Heart right ventricle (tissue), 16 donors: Measurements from ENCODE around the gene CADM1. TPM values are rescaled to one million over a fixed set of nuclear protein-coding genes. Genes with fewer than 3 reads are reported as not detected.
A peak's percentile ranks its signal among the peaks of the same experiment; 100 is the strongest.

Experiments used
- ATAC-seq, 8 donors: fragments of 200-7000 bp; cut with Tn5 transposase; one replicate each; pipeline ENCODE4 v1.9.1; 2020; ENCODE audit warnings: mild to moderate bottlenecking in 8 of 8, moderate library complexity in 8 of 8, moderate number of reproducible peaks in 1 of 8
- DNase-seq, 2 donors: peaks; one replicate each; pipeline ENCODE4 v3.0.0-alpha.2; 2020
- H3K27ac ChIP-seq, 10 donors: fragments of 200-600 bp; sonication (generic) in 2 of 10; one replicate each; pipeline versions ENCODE4 v1.5.0 to v1.8.0; 2020 to 2022; ENCODE audit warnings: mild to moderate bottlenecking in 3 of 10
- H3K27me3 ChIP-seq, 7 donors: fragments of 200-600 bp; one replicate each; pipeline ENCODE4 v1.8.0; 2021 to 2022; ENCODE audit warnings: mild to moderate bottlenecking in 2 of 7
- H3K36me3 ChIP-seq, 9 donors: fragments of 200-600 bp; sonication (generic) in 1 of 9; one replicate each; pipeline versions ENCODE4 v1.5.0 to v1.8.0; 2020 to 2022; ENCODE audit warnings: mild to moderate bottlenecking in 2 of 9
- H3K4me1 ChIP-seq, 9 donors: fragments of 200-600 bp; sonication (generic) in 1 of 9; one replicate each; pipeline versions ENCODE4 v1.5.0 to v1.8.0; 2020 to 2022; ENCODE audit warnings: mild to moderate bottlenecking in 4 of 9
- H3K4me3 ChIP-seq, 10 donors: fragments of 200-600 bp; sonication (generic) in 2 of 10; one replicate each; pipeline versions ENCODE4 v1.5.0 to v1.8.0; 2020 to 2022; ENCODE audit warnings: mild to moderate bottlenecking in 7 of 10, moderate library complexity in 2 of 10
- H3K9me3 ChIP-seq, 11 donors: fragments of 200-600 bp in 10 of 11; sonication (generic) in 2 of 11; one replicate each; pipeline versions ENCODE4 v1.5.0 to v1.8.0; 2013 to 2022; ENCODE audit warnings: mild to moderate bottlenecking in 2 of 11, control low read depth in 1 of 11, moderate library complexity in 1 of 11
- CTCF ChIP-seq, 9 donors: fragments of 200-600 bp; sonication (generic) in 2 of 9; IDR thresholded peaks; one replicate each; pipeline versions ENCODE4 v1.5.0 to v1.8.0; 2021 to 2022; ENCODE audit warnings: antibody characterized with exemption in 9 of 9, mild to moderate bottlenecking in 5 of 9, moderate library complexity in 1 of 9
- WGBS, 2 donors: extraction: QIAGEN DNeasy Blood & Tissue Kit; methylation state at CpG; one replicate each; pipeline ENCODE4 v1.1.7; 2013; ENCODE audit warnings: inconsistent platforms in 1 of 2; 5-methylcytosine and 5-hydroxymethylcytosine counted together
- intact Hi-C, 10 donors: fragments of 100-400 bp; cut with DNase I; formaldehyde crosslinking; loops; one replicate each; pipeline versions ENCODE4 v1.11.1 to v1.14.2; 2022
- polyA plus RNA-seq, 2 donors: library from polyadenylated mRNA; stranded (reverse); fragments of 200-250 nt; gene quantifications; one replicate each; pipeline ENCODE4 v1.2.3, GENCODE V29; 2013
- total RNA-seq, 10 donors: library from RNA; stranded (reverse); fragmentation: NEBNext Ultra II Directional in 3 of 10; extraction: Animal tissue kit (Norgen Biotek cat#: 25700) in 3 of 10; gene quantifications; one replicate each; pipeline versions ENCODE4 v1.2.1 to v1.2.4, GENCODE V29; 2021 to 2023
- donor health status: Arrhythmogenic right ventricular cardiomyopathy.
- donor health status: ischemic (EF 13 %, LVEDD 7.1; RV severe dilation, severe dysfunction).
- donor health status: healthy with polysubstance abuse.
- donor health status: DM: no; HTN: yes; CAD: no.
- donor health status: DM: no; HTN: no; CAD: no.
- donor health status: ischemic (EF 25% LVEDD 6.9; RV normal size, moderate dysfunction).
- donor health status: ischemic (EF 25% LVEDD 5.7; RV mildly dilated, moderate dysfunction).
- donor health status: healthy.
- donor health status: DM: yes; HTN: yes; CAD: no.
- donor health status: Ischemic cardiomyopathy.
- donor health status: ischemic (EF 35%, LVEDD 5.7; RV mildly dilated, moderate dysfunction).
- donor health status: nonischemic (EF 11% LVEDD 7.7; RV severe dilation, severe dysfunction).
- donor health status: DM: yes; HTN: yes; CAD: no.
- donor health status: PGD.
- donor health status: ischemic (EF 29% LVEDD 5.4; RV normal size, mild dysfunction).
- donor health status: nonischemic (EF 23%, LVEDD 6.1; RV moderate dilation, normal function).

Gene CADM1
- total and polyA plus RNA-seq, 12 donors = 10.2 to 83.0 (median 41.4) TPM

DNA sequence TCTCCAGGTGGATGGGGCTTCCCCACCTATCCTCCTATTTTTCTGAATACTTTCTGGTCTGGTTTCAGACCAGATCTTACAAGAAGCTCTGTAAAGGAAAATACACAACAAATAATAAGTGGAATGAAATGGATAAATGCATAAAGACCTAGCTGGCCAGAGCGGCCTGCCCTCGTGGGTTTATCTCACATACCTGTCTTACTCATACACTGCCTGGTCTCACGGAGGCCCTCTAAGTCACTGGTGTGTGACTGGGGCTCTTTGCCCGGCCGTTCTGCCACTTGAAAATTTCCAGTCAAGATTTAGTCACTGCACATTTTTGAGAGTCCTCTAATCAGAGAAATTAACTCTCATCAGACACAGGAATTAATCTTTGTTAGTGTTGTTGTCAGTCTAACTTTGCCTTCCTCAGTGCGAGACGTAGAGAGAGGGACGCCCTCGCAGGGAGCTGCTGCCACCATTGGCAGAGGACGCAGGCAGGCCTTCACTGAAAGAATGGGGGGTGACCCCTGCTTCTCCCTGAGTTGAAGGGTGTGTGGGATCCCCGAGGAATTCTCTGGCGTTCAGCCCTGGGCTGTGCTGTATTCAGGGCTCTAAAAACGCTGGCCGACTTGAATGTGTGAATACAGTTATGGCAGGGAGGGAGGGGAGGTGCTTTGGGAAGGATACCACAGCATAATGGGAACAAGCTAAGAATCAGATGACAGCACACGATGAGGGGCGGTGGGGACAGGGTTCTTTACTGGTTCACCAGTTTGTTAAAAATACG lies 46.3 kb upstream of the CADM1 start:
- WGBS, 2 donors = 81% methylated on average over 17 of the region's 17 CpGs

DNA sequence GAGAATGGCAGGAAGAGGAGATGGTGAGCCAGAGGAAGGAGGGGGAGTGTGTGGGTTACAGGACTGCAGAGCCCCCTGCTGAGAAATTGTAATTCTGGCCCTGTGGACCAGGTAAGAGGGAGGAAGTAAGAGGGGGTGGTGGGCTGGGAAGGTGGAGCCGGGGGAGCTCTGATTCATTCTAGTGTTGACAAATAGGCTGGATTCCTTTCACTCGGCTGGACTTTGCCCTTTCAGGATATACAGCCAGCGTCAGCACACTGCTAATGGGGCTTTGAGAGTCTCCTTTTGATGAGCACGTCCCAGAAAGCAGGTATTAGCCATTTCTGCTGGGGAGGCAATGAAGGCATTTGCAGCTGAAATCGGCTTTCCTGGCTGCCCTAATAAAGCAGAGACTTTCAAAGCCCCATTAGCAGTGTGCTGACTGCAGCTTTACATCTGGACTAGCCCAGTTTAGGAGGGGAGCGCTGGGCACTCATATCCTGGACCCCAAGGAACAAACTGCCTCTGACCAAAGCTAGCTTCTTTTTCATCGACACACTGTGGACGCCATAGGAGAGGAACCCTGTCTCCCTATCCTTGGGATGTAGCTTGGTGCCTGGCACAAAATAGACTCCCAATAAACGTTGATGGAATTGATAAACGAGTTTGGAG lies 44.8 kb upstream of the CADM1 start:
- H3K36me3 ChIP-seq = no peaks in the 10 kb centered on the region
- no peak overlapping the region for H3K4me3 ChIP-seq
- no peak overlapping the region for H3K27ac ChIP-seq
- 62 to 65% methylated on average over 10 of the region's 10 CpGs for WGBS, 2 donors
- intact Hi-C loops = loop anchor here in 1 of 10 donors (10.0 kb wide), 1 partner anchor 56 kb away; no protein-coding TSS in a partner anchor
- peaks cover 0 to 5% (median 0%) of the 10 kb centered on the region in 9 donors for H3K4me1 ChIP-seq
- H3K27me3 ChIP-seq = peaks cover 0 to 4% (median 0%) of the 10 kb centered on the region in 7 donors
- ATAC-seq (no peak), DNase-seq (no peak)
- TF ChIP-seq CTCF (IDR thresholded peaks at IDR 0.05) = no peak
- H3K9me3 ChIP-seq = no peaks in the 10 kb centered on the region

More for the DNA sequence above, 46.3 kb upstream of the CADM1 start:
- intact Hi-C loops = no loop called here
- DNase-seq (no peak), ATAC-seq (no peak)
- Histone ChIP-seq H3K27ac (no peak overlapping the region), H3K36me3 (no peaks in the 10 kb centered on the region), H3K27me3 (peaks cover 0 to 4% (median 0%) of the 10 kb centered on the region in 7 donors), H3K9me3 (no peaks in the 10 kb centered on the region), H3K4me3 (no peak overlapping the region), H3K4me1 (peaks cover 0 to 4% (median 0%) of the 10 kb centered on the region in 9 donors)
- TF ChIP-seq CTCF (IDR thresholded peaks at IDR 0.05) = no peak

DNA sequence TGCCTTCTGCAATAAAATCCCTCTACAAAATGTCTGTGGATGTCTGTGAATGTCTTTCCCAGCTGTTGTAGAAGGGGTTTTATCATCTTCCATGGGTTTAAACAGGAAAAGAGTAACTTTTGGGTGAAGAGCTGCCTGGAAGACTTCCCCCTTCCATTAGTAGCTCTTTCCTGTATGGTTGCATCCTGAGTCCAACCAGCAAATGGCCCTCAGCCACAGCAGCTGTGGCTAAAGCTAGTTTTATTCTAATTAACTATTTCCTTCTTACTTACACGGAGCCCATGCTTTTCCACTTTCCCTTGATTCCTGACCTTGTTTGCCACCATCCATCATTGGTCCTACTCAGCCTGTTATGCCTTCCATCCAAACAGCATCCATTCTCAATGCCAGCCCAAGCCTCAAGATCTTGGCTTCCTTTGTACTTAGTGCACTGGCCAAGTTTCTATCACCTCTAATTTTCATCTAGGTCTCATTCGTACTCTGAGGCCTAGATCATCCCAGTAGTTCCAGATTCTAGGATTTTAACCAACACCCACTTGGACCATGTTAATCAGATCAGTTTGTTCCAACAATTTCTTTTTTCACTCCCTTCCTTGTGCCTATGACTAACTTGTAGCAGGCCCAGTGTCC lies 41.5 kb upstream of the CADM1 start:
- H3K4me3 ChIP-seq = no peak overlapping the region
- TF ChIP-seq CTCF (IDR thresholded peaks at IDR 0.05) = no peak

DNA sequence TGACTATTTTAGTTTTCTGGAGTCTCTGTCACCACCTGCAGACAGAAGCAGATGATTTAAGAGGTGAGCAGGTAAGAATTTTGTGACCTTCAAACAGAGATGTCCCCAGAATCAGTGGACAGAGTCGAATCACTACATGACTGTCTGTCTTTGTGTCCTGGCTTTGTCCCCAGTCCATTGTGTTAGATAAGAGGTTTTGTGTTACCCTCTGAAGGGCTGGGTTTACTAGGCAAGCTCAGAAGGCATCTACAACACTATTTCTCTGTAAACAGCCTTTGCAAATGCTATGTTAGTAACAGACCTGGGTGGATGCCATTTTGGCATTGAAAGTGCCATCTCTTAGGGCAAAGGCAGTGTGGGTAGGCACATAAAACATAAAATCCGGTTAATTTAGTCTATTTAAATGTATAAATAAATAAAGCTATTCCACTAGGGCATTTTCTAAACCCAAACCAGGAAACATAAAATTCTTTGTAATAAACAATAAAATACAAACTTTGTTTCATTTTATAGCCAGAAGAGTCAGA lies 40.3 kb upstream of the CADM1 start:
- 56 to 57% methylated on average over 2 of the region's 2 CpGs for WGBS, 2 donors
- intact Hi-C loops = loop anchor here in 1 of 10 donors (10.0 kb wide), 1 partner anchor 60 kb away; no protein-coding TSS in a partner anchor

More for the DNA sequence above, 41.5 kb upstream of the CADM1 start:
- H3K27ac ChIP-seq = no peak overlapping the region
- H3K36me3 ChIP-seq = no peaks in the 10 kb centered on the region
- peaks cover 0 to 2% (median 0%) of the 10 kb centered on the region in 7 donors for H3K27me3 ChIP-seq
- H3K9me3 ChIP-seq = no peaks in the 10 kb centered on the region
- DNase-seq = no peak
- intact Hi-C loops = loop anchor here in 2 of 10 donors (1.0 to 10.0 kb wide), 2 partner anchors 19 to 59 kb away; no protein-coding TSS in a partner anchor
- peaks cover 0 to 5% (median 0%) of the 10 kb centered on the region in 9 donors for H3K4me1 ChIP-seq
- 61 to 72% methylated on average over 2 of the region's 2 CpGs for WGBS, 2 donors
- ATAC-seq = no peak

More for the DNA sequence above, 40.3 kb upstream of the CADM1 start:
- Histone ChIP-seq H3K27ac (no peak overlapping the region), H3K36me3 (no peaks in the 10 kb centered on the region), H3K4me3 (no peak overlapping the region), H3K4me1 (peaks cover 0 to 5% (median 0%) of the 10 kb centered on the region in 9 donors), H3K27me3 (no peaks in the 10 kb centered on the region), H3K9me3 (no peaks in the 10 kb centered on the region)
- TF ChIP-seq CTCF (IDR thresholded peaks at IDR 0.05) = no peak
- no peak for DNase-seq
- ATAC-seq = peak in 2 of 8 donors; percentile 35 to 51
